ENCODE measurements around the gene AP1S2.

GRCh38 chrX:15895334-15895733 lies 40.7 kb upstream of the AP1S2 start:
- no peak for TF ChIP-seq SP1 (IDR thresholded peaks at IDR 0.05)
- no peak for TF ChIP-seq ELF4 (IDR thresholded peaks at IDR 0.05)
- TF ChIP-seq FOXM1 (IDR thresholded peaks at IDR 0.05; ENCODE audit: borderline replicate concordance) = no peak
- no peak for TF ChIP-seq FOXK2 (IDR thresholded peaks at IDR 0.05)
- TF ChIP-seq, protein P1, sequence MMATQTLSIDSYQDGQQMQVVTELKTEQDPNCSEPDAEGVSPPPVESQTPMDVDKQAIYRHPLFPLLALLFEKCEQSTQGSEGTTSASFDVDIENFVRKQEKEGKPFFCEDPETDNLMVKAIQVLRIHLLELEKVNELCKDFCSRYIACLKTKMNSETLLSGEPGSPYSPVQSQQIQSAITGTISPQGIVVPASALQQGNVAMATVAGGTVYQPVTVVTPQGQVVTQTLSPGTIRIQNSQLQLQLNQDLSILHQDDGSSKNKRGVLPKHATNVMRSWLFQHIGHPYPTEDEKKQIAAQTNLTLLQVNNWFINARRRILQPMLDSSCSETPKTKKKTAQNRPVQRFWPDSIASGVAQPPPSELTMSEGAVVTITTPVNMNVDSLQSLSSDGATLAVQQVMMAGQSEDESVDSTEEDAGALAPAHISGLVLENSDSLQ (IDR thresholded peaks at IDR 0.05) = no peak
- TF ChIP-seq L3MBTL2 (conservative IDR thresholded peaks at IDR 0.05) = no peak
- no peak for TF ChIP-seq NFRKB (IDR thresholded peaks at IDR 0.05)
- TF ChIP-seq SUZ12 (IDR thresholded peaks at IDR 0.05) = no peak
- no peak for TF ChIP-seq ZNF384 (IDR thresholded peaks at IDR 0.05)
